Astrocyte (in vitro differentiated cells and primary cell): ENCODE data around the gene GAS6. TPM values are rescaled to one million over a fixed set of nuclear protein-coding genes. Genes with fewer than 3 reads are reported as not detected.

Source experiments
- DNase-seq: peaks from one replicate; pipeline ENCODE4 v3.0.0-alpha.2; 2010; ENCODE audit warnings: low read depth
- FAIRE-seq: peaks from 2 replicates; lab custom pipeline; 2011; peaks lifted over from hg19 to GRCh38; lab: Jason Lieb, UNC
- H2AFZ ChIP-seq: 2 replicates; pipeline ENCODE4 v1.6.0; 2012; ENCODE audit warnings: low read depth, low read length, inconsistent platforms
- H3K27ac ChIP-seq: 2 replicates; pipeline ENCODE4 v1.5.1; 2011; ENCODE audit warnings: low read depth, low read length, inconsistent platforms
- H3K27me3 ChIP-seq: 2 replicates; pipeline ENCODE4 v1.6.0; 2011; ENCODE audit warnings: low read length, inconsistent platforms; ENCODE audit not compliant: insufficient read depth
- H3K36me3 ChIP-seq: 2 replicates; pipeline ENCODE4 v1.5.1; 2011; ENCODE audit warnings: low read length, inconsistent platforms; ENCODE audit not compliant: insufficient read depth
- H3K4me1 ChIP-seq: 2 replicates; pipeline ENCODE4 v1.5.1; 2011; ENCODE audit warnings: low read length, inconsistent platforms; ENCODE audit not compliant: insufficient read depth
- H3K4me2 ChIP-seq: 2 replicates; pipeline ENCODE4 v1.6.0; 2012; ENCODE audit warnings: low read length, inconsistent platforms
- H3K4me3 ChIP-seq: 2 replicates; pipeline ENCODE4 v1.5.1; 2011; ENCODE audit warnings: low read depth, mild to moderate bottlenecking, low read length, inconsistent platforms; ENCODE audit not compliant: insufficient read depth
- H3K79me2 ChIP-seq: 2 replicates; pipeline ENCODE4 v1.6.0; 2012; ENCODE audit warnings: mild to moderate bottlenecking, low read length, inconsistent platforms; ENCODE audit not compliant: insufficient read depth
- H3K9ac ChIP-seq: 2 replicates; pipeline ENCODE4 v1.6.0; 2012; ENCODE audit warnings: mild to moderate bottlenecking, low read length, inconsistent platforms
- H3K9me3 ChIP-seq: 2 replicates; pipeline ENCODE4 v1.5.1; 2012; ENCODE audit warnings: low read depth, mild to moderate bottlenecking, low read length, inconsistent platforms; ENCODE audit not compliant: insufficient read depth
- H4K20me1 ChIP-seq: 2 replicates; pipeline ENCODE4 v1.6.0; 2012; ENCODE audit warnings: low read length, inconsistent platforms; ENCODE audit not compliant: insufficient read depth
- H3K27ac Mint-ChIP-seq: one replicate; pipeline ENCODE4 v1.8.0; 2021; ENCODE audit warnings: mild to moderate bottlenecking, mixed read lengths; ENCODE audit not compliant: unreplicated experiment
- H3K27me3 Mint-ChIP-seq: one replicate; pipeline ENCODE4 v1.8.0; 2021; ENCODE audit warnings: low read depth, mixed read lengths; ENCODE audit not compliant: unreplicated experiment
- H3K36me3 Mint-ChIP-seq: one replicate; pipeline ENCODE4 v1.8.0; 2021; ENCODE audit warnings: low read depth, mixed read lengths; ENCODE audit not compliant: unreplicated experiment
- H3K4me1 Mint-ChIP-seq: one replicate; pipeline ENCODE4 v1.8.0; 2021; ENCODE audit warnings: low read depth, mixed read lengths; ENCODE audit not compliant: unreplicated experiment
- H3K4me3 Mint-ChIP-seq: one replicate; pipeline ENCODE4 v1.8.0; 2021; ENCODE audit warnings: mild to moderate bottlenecking, moderate library complexity, mixed read lengths; ENCODE audit not compliant: unreplicated experiment
- H3K9me3 Mint-ChIP-seq: one replicate; pipeline ENCODE4 v1.8.0; 2021; ENCODE audit warnings: mild to moderate bottlenecking, mixed read lengths; ENCODE audit not compliant: unreplicated experiment
- CTCF ChIP-seq: IDR thresholded peaks from 2 replicates; pipeline ENCODE4 v1.5.1; 2011; ENCODE audit warnings: low read depth, mild to moderate bottlenecking, inconsistent platforms, low read length, moderate library complexity; ENCODE audit not compliant: insufficient read depth
- EZH2 ChIP-seq: IDR thresholded peaks from 2 replicates; pipeline ENCODE4 v1.6.1; 2012; ENCODE audit warnings: mild to moderate bottlenecking, low read length, inconsistent platforms; ENCODE audit not compliant: insufficient read depth
- total RNA-seq: library from RNA; stranded (reverse); gene quantifications from 2 replicates; pipeline ENCODE4 v1.2.1, GENCODE V29; 2021

The GAS6 gene
- total RNA-seq, 1 donor from 2014 or later: 287 TPM

- FAIRE-seq: no peak
- Histone ChIP-seq H4K20me1 (no peaks in the 10 kb centered on the region), H3K4me3 (no peak overlapping the region), H3K9me3 (no peaks in the 10 kb centered on the region), H3K36me3 (no peaks in the 10 kb centered on the region), H3K79me2 (no peaks in the 10 kb centered on the region), H2AFZ (no peak overlapping the region), H3K4me1 (peaks cover 48% of the 10 kb centered on the region), H3K27ac (no peak overlapping the region), H3K9ac (no peak overlapping the region), H3K4me2 (no peak overlapping the region), H3K27me3 (no peaks in the 10 kb centered on the region)
- Mint-ChIP-seq H3K4me1 (peaks cover 36% of the 10 kb centered on the region), H3K36me3 (peaks cover 27% of the 10 kb centered on the region), H3K9me3 (peaks cover 2% of the 10 kb centered on the region), H3K4me3 (no peak overlapping the region), H3K27ac (no peak overlapping the region), H3K27me3 (peaks cover 2% of the 10 kb centered on the region)
- DNase-seq: no peak
- TF ChIP-seq CTCF (no peak), EZH2 (no peak)
Observed at GRCh38 chr13:113817860-113818691, 45.8 kb downstream of the GAS6 start.

GRCh38 chr13:113816946-113817859, 46.7 kb downstream of the GAS6 start:
- Histone ChIP-seq H3K4me2 (no peak overlapping the region), H4K20me1 (no peaks in the 10 kb centered on the region), H3K27ac (no peak overlapping the region), H3K4me1 (peaks cover 44% of the 10 kb centered on the region), H3K36me3 (no peaks in the 10 kb centered on the region), H3K4me3 (no peak overlapping the region), H3K27me3 (no peaks in the 10 kb centered on the region), H2AFZ (no peak overlapping the region), H3K79me2 (no peaks in the 10 kb centered on the region), H3K9me3 (no peaks in the 10 kb centered on the region), H3K9ac (no peak overlapping the region)
- Mint-ChIP-seq H3K4me3 (no peak overlapping the region), H3K27me3 (peaks cover 2% of the 10 kb centered on the region), H3K4me1 (peaks cover 36% of the 10 kb centered on the region), H3K9me3 (peaks cover 2% of the 10 kb centered on the region), H3K36me3 (peaks cover 23% of the 10 kb centered on the region), H3K27ac (peak overlapping the region; percentile 81)
- TF ChIP-seq EZH2 (no peak), CTCF (peak; percentile 72)
- FAIRE-seq: peak; percentile 56
- DNase-seq: peak; percentile 70
